ENCODE data around the gene CASQ1.
A peak's percentile ranks its signal among the peaks of the same experiment; 100 is the strongest.

Gene CASQ1

DNA sequence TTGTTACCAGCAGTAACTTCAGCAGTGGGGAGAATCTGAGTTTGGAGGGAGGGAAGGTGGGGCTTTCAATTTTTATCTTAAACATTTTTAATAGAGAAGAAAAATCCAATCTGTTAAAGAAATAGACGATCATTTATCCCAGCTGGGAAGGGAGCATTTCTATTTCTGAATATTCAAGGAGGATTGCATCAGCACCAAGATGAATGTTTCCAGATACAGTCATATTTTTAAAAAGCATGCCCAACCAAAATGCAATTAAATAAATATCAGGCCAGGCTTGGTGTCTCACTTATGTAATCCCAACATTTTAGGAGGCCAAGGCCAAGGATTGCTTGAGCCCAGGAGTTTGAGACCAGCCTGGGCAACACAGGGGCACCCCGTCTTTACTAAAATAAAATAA, 40.7 kb upstream of the CASQ1 start:
- H3K4me3 ChIP-seq (ENCODE audit: low read length): no peak overlapping the region
- TF ChIP-seq, protein P1, sequence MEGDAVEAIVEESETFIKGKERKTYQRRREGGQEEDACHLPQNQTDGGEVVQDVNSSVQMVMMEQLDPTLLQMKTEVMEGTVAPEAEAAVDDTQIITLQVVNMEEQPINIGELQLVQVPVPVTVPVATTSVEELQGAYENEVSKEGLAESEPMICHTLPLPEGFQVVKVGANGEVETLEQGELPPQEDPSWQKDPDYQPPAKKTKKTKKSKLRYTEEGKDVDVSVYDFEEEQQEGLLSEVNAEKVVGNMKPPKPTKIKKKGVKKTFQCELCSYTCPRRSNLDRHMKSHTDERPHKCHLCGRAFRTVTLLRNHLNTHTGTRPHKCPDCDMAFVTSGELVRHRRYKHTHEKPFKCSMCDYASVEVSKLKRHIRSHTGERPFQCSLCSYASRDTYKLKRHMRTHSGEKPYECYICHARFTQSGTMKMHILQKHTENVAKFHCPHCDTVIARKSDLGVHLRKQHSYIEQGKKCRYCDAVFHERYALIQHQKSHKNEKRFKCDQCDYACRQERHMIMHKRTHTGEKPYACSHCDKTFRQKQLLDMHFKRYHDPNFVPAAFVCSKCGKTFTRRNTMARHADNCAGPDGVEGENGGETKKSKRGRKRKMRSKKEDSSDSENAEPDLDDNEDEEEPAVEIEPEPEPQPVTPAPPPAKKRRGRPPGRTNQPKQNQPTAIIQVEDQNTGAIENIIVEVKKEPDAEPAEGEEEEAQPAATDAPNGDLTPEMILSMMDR (IDR thresholded peaks at IDR 0.05; ENCODE audit: insufficient read depth, low read depth, low read length, missing control alignments): no peak
- peak; percentile 16 for DNase-seq (ENCODE audit: low read depth)

DNA sequence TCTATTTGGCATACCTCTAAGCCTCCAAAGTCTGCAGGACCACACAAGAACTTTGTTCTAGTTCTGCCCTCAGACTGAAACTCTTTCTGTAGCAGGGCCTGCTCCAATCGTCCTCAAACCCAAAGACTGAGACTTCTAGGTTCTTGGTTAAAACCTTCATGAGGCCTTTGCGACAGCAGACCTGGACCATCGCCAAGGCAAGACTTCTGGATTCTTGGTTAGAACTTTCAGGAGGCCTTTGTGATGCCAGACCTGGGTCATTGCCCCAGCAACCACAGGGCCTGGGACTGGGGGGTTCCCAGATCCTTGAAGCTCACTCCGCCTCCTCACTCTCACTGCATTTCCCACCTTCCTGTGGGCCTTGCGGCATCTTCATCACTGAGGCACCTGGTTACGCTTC, 39.1 kb upstream of the CASQ1 start, which contains the start of gene ATP1A4:
Gene ATP1A4, plus strand, starts transcription at position 301 of the 400 bp plus-strand sequence. CDS start 438 bp downstream, outside the sequence.
- TF ChIP-seq, protein P1 (IDR thresholded peaks at IDR 0.05; ENCODE audit: insufficient read depth, low read depth, low read length, missing control alignments): no peak
- no peak within 1 kb of the TSS for H3K4me3 ChIP-seq (ENCODE audit: low read length)
- no peak for DNase-seq (ENCODE audit: low read depth)

DNA sequence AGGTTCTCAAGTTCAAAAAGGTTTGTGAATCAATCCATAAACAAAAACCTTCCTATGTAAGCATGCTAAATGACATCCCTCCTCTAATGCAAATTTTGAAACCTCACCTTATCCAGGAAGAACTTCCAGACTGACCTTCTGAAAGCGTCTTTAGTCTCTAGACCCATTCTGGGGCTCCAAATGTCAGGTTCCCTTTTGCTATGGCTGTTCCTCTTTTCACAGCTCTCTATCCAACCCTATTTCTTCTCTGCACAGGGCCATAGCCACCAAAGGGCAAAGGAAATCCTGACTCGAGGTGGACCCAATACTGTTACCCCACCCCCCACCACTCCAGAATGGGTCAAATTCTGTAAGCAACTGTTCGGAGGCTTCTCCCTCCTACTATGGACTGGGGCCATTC, 35.6 kb upstream of the CASQ1 start:
- no peak for DNase-seq (ENCODE audit: low read depth)
- TF ChIP-seq, protein P1 (IDR thresholded peaks at IDR 0.05; ENCODE audit: insufficient read depth, low read depth, low read length, missing control alignments): no peak
- no peak overlapping the region for H3K4me3 ChIP-seq (ENCODE audit: low read length)

DNA sequence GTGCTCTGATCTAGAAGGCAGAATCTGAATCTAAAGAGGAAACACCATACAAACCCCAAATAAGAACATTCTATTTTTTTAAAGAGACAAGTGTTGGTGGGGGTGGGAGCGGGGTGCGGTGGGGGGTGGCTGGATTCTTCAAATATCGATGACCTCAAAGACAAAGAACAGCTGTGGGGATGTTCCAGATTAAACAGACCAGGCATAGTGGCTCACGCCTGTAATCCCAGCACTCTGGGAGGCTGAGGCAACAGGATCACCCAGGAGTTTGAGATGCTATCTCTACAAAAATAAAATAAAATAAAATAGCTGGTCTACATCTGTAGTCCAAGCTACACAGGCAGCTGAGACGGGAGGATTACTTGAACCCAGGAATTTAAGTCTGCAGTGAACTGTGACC, 34.0 kb upstream of the CASQ1 start:
- TF ChIP-seq, protein P1 (IDR thresholded peaks at IDR 0.05; ENCODE audit: insufficient read depth, low read depth, low read length, missing control alignments): no peak
- no peak for DNase-seq (ENCODE audit: low read depth)

DNA sequence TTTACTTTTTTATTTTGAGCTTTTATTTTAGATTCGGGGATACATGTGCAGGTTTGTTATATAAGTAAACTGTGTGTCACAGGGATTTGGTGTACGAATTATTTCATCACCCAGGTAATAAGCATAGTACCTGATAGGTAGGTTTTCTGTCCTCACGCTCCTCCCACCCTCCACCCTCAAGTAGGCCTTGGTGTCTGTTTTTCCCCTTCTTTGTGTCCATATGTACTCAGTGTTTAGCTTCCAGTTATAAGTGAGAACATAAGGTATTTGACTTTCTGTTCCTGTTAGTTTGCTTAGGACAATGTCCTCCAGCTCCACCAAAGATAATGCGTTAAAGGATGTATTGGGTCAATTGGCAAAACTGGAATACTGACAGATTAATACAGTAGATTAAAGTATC, 33.2 kb upstream of the CASQ1 start:
- DNase-seq (ENCODE audit: low read depth): no peak
- TF ChIP-seq, protein P1 (IDR thresholded peaks at IDR 0.05; ENCODE audit: insufficient read depth, low read depth, low read length, missing control alignments): no peak

More for the DNA sequence above, 34.0 kb upstream of the CASQ1 start:
- no peak overlapping the region for H3K4me3 ChIP-seq (ENCODE audit: low read length)

DNA sequence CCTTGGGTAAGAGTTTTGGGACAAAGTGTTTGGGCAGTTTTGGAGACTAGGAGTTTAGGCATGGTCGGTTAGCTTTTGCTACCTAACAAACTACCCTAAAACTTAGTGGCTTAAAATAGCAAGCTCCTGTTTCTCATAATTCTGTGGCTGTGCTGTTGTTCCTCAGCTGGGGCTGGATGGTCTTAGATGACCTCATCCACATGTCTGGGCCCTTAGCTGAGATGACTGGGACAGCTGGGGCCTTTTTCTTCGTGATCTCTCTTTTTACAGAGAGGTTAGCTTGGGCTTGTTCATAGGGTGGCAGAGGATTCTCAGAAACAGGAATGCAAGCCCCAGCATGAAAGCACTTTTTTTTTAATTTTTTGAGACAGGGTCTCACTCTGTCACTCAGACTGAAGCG, 32.3 kb upstream of the CASQ1 start:
- TF ChIP-seq, protein P1 (IDR thresholded peaks at IDR 0.05; ENCODE audit: insufficient read depth, low read depth, low read length, missing control alignments): no peak

More for the DNA sequence above, 33.2 kb upstream of the CASQ1 start:
- H3K4me3 ChIP-seq (ENCODE audit: low read length): no peak overlapping the region

DNA sequence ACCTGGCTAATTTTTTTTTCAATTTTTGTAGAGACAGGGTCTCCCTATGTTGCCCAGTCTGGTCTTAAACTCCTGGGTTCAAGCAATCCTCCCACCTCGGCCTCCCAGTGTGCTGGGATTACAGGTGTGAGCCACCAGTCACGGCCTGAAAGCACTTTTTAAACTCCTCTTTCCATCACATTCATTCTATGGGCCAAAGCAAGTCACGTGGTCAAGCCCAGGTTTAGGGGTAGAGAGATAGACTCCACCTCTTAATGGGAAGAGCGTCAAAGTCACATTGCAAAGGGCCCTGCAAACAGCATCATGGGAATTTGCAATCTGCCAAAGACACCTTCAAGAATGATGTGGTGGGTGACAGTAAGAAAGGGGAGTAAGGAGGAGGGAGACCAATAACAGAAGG, 31.8 kb upstream of the CASQ1 start:
- no peak for DNase-seq (ENCODE audit: low read depth)
- H3K4me3 ChIP-seq (ENCODE audit: low read length): no peak overlapping the region
- TF ChIP-seq, protein P1 (IDR thresholded peaks at IDR 0.05; ENCODE audit: insufficient read depth, low read depth, low read length, missing control alignments): no peak

More for the DNA sequence above, 32.3 kb upstream of the CASQ1 start:
- DNase-seq (ENCODE audit: low read depth): no peak
- H3K4me3 ChIP-seq (ENCODE audit: low read length): no peak overlapping the region

All from epithelial cell of esophagus (primary cell).